Measurements from ENCODE around the gene MMP24.
A peak's percentile ranks its signal among the peaks of the same experiment; 100 is the strongest.
"Not testable (repeated sequence)": the region's sequence is repeated elsewhere in the genome, so short reads cannot be mapped to it uniquely, and the experiment has no call there.

Gene MMP24

GRCh38 chr20:35226126-35226883, at the start of gene MMP24:
Gene MMP24, plus strand, starts transcription at chr20:35226690. Its CDS starts 49 bp downstream, at chr20:35226739.
- peak in 1 of 2 donors; percentile 6 for DNase-seq

DNA sequence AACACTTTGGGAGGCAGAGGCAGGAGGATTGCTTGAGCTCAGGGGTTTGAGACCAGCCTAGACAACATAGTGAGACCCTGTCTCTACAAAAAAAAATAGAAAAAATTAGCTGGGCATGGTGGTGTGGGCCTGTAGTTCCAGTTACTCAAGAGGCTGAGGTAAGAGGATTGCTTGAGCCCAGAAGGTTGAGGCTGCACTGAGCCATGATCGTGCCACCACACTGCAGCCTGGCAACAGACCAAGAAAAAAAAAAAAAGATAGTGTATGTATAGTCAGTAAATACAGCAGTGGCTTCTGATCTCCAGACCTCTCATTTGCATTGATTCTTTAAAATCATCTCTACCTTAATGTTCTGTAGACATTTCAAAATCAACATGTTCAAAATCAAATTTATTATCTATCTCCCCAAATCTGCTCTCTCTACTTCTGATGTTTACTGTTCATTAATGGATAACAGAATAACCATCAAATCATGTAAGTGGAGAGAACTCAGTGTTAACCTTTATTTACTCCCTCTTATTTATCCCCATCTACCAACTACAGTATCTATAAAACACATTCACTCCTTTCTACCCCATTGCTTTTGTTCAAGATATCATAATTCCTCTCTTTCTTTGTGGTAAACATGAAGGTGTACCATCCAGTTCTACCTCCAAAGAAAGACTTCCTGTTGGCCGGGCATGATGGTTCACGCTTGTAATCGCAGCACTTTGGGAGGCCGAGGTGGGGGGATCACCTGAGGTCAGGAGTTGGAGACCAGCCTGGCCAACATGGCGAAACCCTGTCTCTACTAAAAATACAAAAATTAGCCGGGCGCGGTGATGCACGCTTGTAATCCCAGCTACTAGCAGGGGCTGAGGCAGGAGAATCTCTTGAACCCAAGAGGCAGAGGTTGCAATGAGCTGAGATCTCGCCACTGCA, 46.9 kb upstream of the MMP24 start:
- no peak for DNase-seq

GRCh38 chr20:35180266-35180665, 46.2 kb upstream of the MMP24 start:
- no peak for DNase-seq

GRCh38 chr20:35181731-35182130, 44.8 kb upstream of the MMP24 start:
- DNase-seq = no peak

DNA sequence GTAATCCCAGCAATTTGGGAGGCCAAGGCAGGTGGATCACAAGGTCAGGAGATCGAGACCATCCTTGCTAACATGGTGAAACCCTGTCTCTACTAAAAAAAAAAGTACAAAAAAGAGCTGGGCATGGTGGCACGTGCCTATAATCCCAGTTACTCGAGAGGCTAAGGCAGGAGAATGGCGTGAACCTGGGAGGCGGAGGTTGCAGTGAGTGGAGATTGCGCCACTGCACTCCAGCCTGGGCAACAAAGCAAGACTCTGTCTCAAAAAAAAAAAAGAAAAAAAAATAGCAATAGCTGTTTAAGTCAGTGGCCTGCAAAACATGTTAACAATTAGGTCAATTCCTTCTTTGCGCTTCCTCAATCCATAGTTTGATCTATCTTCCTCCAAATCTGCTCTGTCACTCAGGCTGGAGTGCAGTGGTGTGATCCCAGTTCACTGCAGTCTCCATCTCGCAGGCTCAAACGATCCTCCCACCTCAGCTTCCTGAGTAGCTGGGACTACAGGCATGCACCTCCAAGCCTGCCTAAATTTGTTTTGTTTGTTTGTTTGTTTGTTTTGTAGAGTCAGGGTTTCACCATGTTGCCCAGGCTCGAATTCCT, 39.7 kb upstream of the MMP24 start:
- DNase-seq = not testable (repeated sequence)

- DNase-seq = no peak
Measured at GRCh38 chr20:35187584-35188190, 38.8 kb upstream of the MMP24 start.

GRCh38 chr20:35189223-35189622, 37.3 kb upstream of the MMP24 start:
- DNase-seq = not testable (repeated sequence)

DNA sequence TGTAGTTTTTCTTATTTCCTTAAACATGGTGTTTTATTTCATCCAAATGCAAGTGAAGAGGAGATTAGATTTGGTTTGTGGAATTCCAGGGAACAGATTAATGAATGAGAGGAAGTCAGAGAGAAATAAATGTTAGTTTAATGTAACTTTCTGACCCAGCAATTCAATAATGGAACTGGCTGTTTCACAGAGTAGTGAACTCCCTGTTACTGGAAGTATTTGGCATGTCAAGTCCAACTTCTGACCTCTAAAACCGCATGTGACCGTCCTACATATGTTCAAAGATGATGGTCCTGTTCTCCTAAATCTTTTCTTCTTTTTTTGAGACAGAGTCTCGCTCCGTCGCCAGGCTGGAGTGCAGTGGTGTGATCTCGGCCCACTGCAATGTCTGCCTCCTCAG, 35.9 kb upstream of the MMP24 start:
- DNase-seq = no peak

- no peak for DNase-seq
Measured at GRCh38 chr20:35191419-35192117, 34.9 kb upstream of the MMP24 start.

DNA sequence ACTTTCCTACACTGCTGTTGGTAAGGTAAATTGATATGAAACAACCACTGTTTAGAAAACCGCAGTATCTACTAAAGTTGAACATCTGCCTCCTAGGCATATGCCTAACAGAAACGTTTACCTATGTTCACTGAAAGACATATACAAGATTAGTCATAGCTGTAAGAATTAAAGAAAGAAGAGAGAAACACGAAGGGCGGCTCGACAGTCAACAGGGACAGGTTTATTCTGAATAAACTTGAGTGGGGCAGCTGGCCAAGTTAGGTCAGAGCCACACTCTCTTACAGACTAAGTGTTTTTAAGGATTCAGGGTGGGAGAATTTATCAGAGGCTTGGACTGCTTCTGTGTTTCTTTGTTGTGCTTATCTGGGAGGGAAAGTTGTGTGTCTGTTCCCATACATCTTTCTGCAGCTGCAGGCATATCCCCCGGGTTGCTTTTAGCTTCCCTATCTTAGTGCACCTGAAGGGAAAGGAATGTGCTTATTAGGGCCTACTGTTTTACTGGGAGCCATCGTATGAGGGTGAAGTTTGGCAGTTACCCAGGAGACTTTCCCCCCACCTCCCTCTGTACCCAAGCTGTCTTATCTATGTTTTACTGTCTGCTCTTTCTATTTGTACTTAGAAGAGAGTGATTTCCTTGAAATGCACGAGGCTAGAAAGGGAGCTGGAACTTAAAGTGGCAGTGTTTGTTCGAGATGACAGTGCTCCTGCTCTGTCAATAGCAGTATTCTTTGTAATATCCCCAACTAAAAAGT, 34.2 kb upstream of the MMP24 start:
- DNase-seq = no peak

GRCh38 chr20:35193031-35193791, 33.3 kb upstream of the MMP24 start:
- DNase-seq = not testable (repeated sequence)

- no peak for DNase-seq
Measured at GRCh38 chr20:35196313-35196712, 30.2 kb upstream of the MMP24 start.

DNA sequence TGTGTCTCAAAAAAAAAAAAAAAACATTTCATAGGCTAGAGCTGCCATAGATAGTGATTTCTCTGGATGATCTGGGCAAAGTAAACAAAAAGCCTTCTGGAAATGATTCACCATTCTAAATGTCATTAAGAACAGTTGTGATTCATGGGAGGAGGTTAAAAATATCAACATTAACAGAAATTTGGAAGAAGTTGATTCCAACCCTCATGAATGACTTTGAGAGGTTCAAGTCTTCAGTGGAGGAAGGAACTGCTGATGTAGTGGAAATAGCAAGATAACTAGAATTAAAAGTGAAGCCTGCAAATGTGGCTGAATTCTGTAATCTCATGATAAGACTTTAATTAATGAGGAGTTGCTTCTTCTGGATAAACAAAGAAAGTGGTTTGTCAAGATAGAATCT, 26.8 kb upstream of the MMP24 start:
- no peak for DNase-seq

DNA sequence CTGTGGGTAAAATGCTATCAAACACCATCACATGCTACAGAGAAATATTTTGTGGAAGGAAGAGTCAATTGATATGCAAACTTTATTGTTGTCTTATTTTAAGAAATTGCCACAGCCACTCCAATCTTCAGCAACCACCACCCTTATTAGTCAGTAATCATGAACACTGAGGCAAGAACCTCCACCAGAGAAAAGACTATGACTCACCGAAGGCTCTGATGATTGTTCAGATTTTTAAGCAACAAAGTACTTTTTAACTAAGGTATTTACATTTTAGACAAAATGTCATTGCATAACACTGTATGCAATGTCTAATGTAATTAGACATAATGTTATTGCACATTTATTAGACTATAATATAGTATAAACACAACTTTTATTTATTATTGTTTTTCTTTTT, 26.2 kb upstream of the MMP24 start:
- DNase-seq = no peak

DNA sequence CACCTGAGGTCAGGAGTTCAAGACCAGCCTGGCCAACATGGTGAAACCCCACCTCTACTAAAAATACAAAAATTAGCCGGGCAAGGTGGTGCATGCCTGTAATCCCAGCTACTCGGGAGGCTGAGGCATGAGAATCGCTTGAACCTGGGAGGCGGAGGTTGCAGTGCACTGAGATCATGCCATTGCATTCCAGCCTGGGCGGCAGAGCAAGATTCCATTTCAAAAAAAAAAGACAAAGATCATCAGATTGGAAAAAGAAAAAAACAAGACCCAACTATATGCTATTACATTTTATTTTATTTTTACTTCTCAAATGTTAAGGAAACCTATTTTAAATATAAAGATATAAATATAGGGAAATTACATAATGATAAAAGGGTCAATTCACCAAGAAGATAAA, 25.0 kb upstream of the MMP24 start:
- not testable (repeated sequence) for DNase-seq

DNA sequence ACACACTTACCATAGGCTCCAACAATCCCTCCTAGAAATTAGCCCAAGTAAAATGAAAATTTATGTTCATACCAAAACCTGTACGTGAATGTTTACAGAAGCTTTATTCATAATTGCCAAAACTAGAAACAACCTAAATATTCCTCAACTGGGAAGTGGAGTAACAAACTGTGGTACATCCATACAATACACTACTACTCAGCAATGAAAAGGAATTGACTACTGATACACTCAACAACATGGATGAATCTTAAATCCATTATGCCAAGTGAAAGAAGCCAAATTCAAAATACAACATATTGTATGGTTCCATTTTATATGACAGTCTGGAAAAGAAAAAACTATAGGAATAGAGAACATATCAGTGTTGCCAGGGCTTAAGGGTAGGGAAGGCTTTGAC, 19.7 kb upstream of the MMP24 start:
- no peak for DNase-seq

DNA sequence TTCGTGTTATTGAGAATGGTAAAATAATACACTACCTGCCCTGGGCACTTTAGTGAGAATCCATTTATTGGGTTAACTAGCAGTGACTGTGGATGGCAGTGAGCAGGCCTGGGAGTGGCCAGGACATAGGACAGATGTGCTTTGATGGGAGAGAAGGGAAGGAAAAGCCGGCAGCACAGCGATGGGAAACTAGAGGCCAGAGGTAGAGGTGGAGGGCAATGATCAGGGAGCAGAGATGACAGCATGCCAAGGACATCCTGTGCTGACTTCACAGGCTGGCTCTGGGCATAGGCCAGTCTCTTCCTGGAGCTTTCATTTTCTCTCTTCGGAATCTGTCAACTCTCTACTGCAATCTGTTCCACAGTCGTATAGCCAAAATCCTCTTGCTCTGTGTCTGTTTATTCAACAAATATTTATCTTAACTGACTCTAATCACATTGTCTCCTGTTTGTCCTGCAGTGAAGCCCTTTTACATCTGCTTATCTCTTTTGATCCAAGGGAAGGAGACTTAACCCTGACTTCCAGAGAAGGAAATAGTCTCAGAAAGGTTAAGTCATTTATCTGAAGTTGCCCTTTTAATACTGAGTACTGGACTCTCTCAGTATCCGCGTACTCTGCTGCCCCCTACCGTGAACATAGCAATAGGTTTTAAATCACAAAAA, 18.4 kb upstream of the MMP24 start:
- peak; percentile 80 to 83 for DNase-seq

GRCh38 chr20:35215066-35215956, 11.2 kb upstream of the MMP24 start:
- DNase-seq = no peak

GRCh38 chr20:35216541-35216940, 9.9 kb upstream of the MMP24 start:
- no peak for DNase-seq

Measured in stimulated activated CD4-positive, alpha-beta T cell treated with anti-CD3 and anti-CD28 coated beads, Interleukin-2, amount 100 ng/mL, for 24 hours (primary cell).